Ishikawa (cell line): ENCODE results near the gene FAM9A.

Experiments
- CEBPB ChIP-seq: IDR thresholded peaks from 2 replicates; pipeline ENCODE4 v1.6.1; 2012
- CREB1 ChIP-seq: IDR thresholded peaks from 2 replicates; pipeline ENCODE4 v1.6.1; 2012; ENCODE audit warnings: low read depth
- EGR1 ChIP-seq: IDR thresholded peaks from 2 replicates; pipeline ENCODE4 v1.6.1; 2012
- EP300 ChIP-seq: IDR thresholded peaks from 2 replicates; pipeline ENCODE4 v1.6.1; 2012; ENCODE audit warnings: borderline replicate concordance
- FOXM1 ChIP-seq: IDR thresholded peaks from 2 replicates; pipeline ENCODE4 v1.6.1; 2012; ENCODE audit warnings: low read depth, borderline replicate concordance
- MAX ChIP-seq: IDR thresholded peaks from 2 replicates; pipeline ENCODE4 v1.6.1; 2012
- NFIC ChIP-seq: IDR thresholded peaks from 2 replicates; pipeline ENCODE4 v1.6.1; 2012
- RAD21 ChIP-seq: IDR thresholded peaks from 2 replicates; pipeline ENCODE4 v1.6.1; 2012; ENCODE audit warnings: low read depth
- REST ChIP-seq: IDR thresholded peaks from 2 replicates; pipeline ENCODE4 v1.6.1; 2012; ENCODE audit warnings: low read depth, mild to moderate bottlenecking
- TAF1 ChIP-seq: IDR thresholded peaks from 2 replicates; pipeline ENCODE4 v1.6.1; 2012; ENCODE audit warnings: low read depth, mild to moderate bottlenecking
- TCF12 ChIP-seq: IDR thresholded peaks from 2 replicates; pipeline ENCODE4 v1.6.1; 2012; ENCODE audit warnings: low read depth
- TEAD4 ChIP-seq: IDR thresholded peaks from 2 replicates; pipeline ENCODE4 v1.6.1; 2012
- USF1 ChIP-seq: IDR thresholded peaks from 2 replicates; pipeline ENCODE4 v1.6.1; 2012
- YY1 ChIP-seq: IDR thresholded peaks from 2 replicates; pipeline ENCODE4 v1.6.1; 2012; ENCODE audit warnings: low read depth
- ZBTB7A ChIP-seq: IDR thresholded peaks from 2 replicates; pipeline ENCODE4 v1.6.1; 2012; ENCODE audit warnings: low read depth

Gene FAM9A

GRCh38 chrX:8845060-8845459, 43.9 kb upstream of the FAM9A start:
- TF ChIP-seq ZBTB7A = no peak
- TF ChIP-seq NFIC = no peak
- no peak for TF ChIP-seq REST
- TF ChIP-seq CREB1 = no peak
- TF ChIP-seq YY1 = no peak
- no peak for TF ChIP-seq EGR1
- TF ChIP-seq TAF1 = no peak

GRCh38 chrX:8844157-8844556, 43.0 kb upstream of the FAM9A start:
- no peak for TF ChIP-seq CEBPB
- no peak for TF ChIP-seq MAX
- TF ChIP-seq TCF12 = no peak
- TF ChIP-seq YY1 = no peak
- no peak for TF ChIP-seq EGR1
- TF ChIP-seq USF1 = no peak
- no peak for TF ChIP-seq NFIC
- no peak for TF ChIP-seq CREB1
- TF ChIP-seq REST = no peak
- no peak for TF ChIP-seq EP300

GRCh38 chrX:8841911-8842310, 40.7 kb upstream of the FAM9A start:
- no peak for TF ChIP-seq TAF1
- TF ChIP-seq RAD21 = no peak
- TF ChIP-seq NFIC = no peak
- no peak for TF ChIP-seq EGR1

- TF ChIP-seq USF1 = no peak
- no peak for TF ChIP-seq CREB1
- TF ChIP-seq EP300 = no peak
- no peak for TF ChIP-seq RAD21
- no peak for TF ChIP-seq TEAD4
- TF ChIP-seq CEBPB = no peak
- no peak for TF ChIP-seq FOXM1
Measured at GRCh38 chrX:8834392-8834791, 33.2 kb upstream of the FAM9A start.

- no peak for TF ChIP-seq NFIC
- TF ChIP-seq EP300 = no peak
- TF ChIP-seq YY1 = no peak
- no peak for TF ChIP-seq TEAD4
- no peak for TF ChIP-seq CREB1
- no peak for TF ChIP-seq FOXM1
- no peak for TF ChIP-seq USF1
- no peak for TF ChIP-seq REST
- no peak for TF ChIP-seq TAF1
- TF ChIP-seq MAX = no peak
- no peak for TF ChIP-seq TCF12
- TF ChIP-seq EGR1 = no peak
- TF ChIP-seq CEBPB = no peak
- no peak for TF ChIP-seq RAD21
- TF ChIP-seq ZBTB7A = no peak
Measured at GRCh38 chrX:8832582-8833378, 31.6 kb upstream of the FAM9A start.
